Neural progenitor cell (in vitro differentiated cells): Measurements from ENCODE around the gene ZBED3. TPM values are rescaled to one million over a fixed set of nuclear protein-coding genes. Genes with fewer than 3 reads are reported as not detected.

Experiments used
- DNase-seq: peaks from one replicate; pipeline ENCODE4 v3.0.0-alpha.2; 2016; ENCODE audit warnings: low spot score
- H2AFZ ChIP-seq: fragments of 200-600 bp; sonication (generic); replicated peaks from 2 replicates; pipeline ENCODE4 v1.6.1; 2016; ENCODE audit warnings: antibody characterized with exemption
- H3F3A ChIP-seq: fragments of 200-600 bp; sonication (generic); 2 replicates; pipeline ENCODE4 v1.6.1; 2016; ENCODE audit warnings: antibody characterized with exemption, low read depth
- H3K27ac ChIP-seq: fragments of 200-600 bp; sonication (generic); 2 replicates; pipeline ENCODE4 v1.5.1; 2016; ENCODE audit warnings: mild to moderate bottlenecking
- H3K27me3 ChIP-seq: fragments of 200-600 bp; sonication (generic); 2 replicates; pipeline ENCODE4 v1.6.1; 2016; ENCODE audit warnings: mild to moderate bottlenecking, moderate library complexity
- H3K36me3 ChIP-seq: fragments of 200-600 bp; sonication (generic); 2 replicates; pipeline ENCODE4 v1.5.1; 2016
- H3K4me1 ChIP-seq: fragments of 200-600 bp; sonication (generic); 2 replicates; pipeline ENCODE4 v1.6.1; 2016; ENCODE audit warnings: mixed run types
- H3K4me2 ChIP-seq: fragments of 200-600 bp; sonication (generic); 2 replicates; pipeline ENCODE4 v1.6.1; 2016
- H3K4me3 ChIP-seq: fragments of 200-600 bp; sonication (generic); 2 replicates; pipeline ENCODE4 v1.5.1; 2016
- H3K79me2 ChIP-seq: fragments of 200-600 bp; sonication (generic); 2 replicates; pipeline ENCODE4 v1.6.1; 2016; ENCODE audit warnings: low read depth
- H3K9ac ChIP-seq: fragments of 200-600 bp; sonication (generic); 2 replicates; pipeline ENCODE4 v1.6.1; 2016
- H3K9me3 ChIP-seq: fragments of 200-600 bp; sonication (generic); 2 replicates; pipeline ENCODE4 v1.5.1; 2016; ENCODE audit warnings: low read depth
- H4K20me1 ChIP-seq: fragments of 200-600 bp; sonication (generic); 2 replicates; pipeline ENCODE4 v1.6.1; 2016; ENCODE audit warnings: low read depth
- H3K27ac Mint-ChIP-seq: 3 replicates; pipeline ENCODE4 v1.8.0; 2021; ENCODE audit warnings: mixed read lengths
- H3K27me3 Mint-ChIP-seq: 2 replicates; pipeline ENCODE4 v1.8.0; 2022; ENCODE audit warnings: low read depth, mild to moderate bottlenecking, inconsistent platforms, moderate library complexity, mixed read lengths; ENCODE audit not compliant: insufficient read depth
- H3K36me3 Mint-ChIP-seq: 3 replicates; pipeline ENCODE4 v1.8.0; 2021; ENCODE audit warnings: mixed read lengths
- H3K4me1 Mint-ChIP-seq: 3 replicates; pipeline ENCODE4 v1.8.0; 2021; ENCODE audit warnings: mixed read lengths
- H3K4me3 Mint-ChIP-seq: 3 replicates; pipeline ENCODE4 v1.8.0; 2021; ENCODE audit warnings: mild to moderate bottlenecking, moderate library complexity, mixed read lengths
- H3K9me3 Mint-ChIP-seq: 3 replicates; pipeline ENCODE4 v1.8.0; 2020; ENCODE audit warnings: mixed read lengths
- CTCF ChIP-seq: fragments of 200-600 bp; sonication (generic); IDR thresholded peaks from 2 replicates; pipeline ENCODE4 v1.5.1; 2017; ENCODE audit warnings: antibody characterized with exemption, mild to moderate bottlenecking
- EZH2 ChIP-seq: fragments of 200-600 bp; sonication (generic); IDR thresholded peaks from 2 replicates; pipeline ENCODE4 v1.6.1; 2017; ENCODE audit warnings: antibody characterized with exemption, mild to moderate bottlenecking, moderate library complexity
- EZH2phosphoT487 ChIP-seq: fragments of 200-600 bp; sonication (generic); IDR thresholded peaks from 2 replicates; pipeline ENCODE4 v1.6.1; 2017; ENCODE audit warnings: antibody characterized with exemption
- small RNA-seq: library from RNA; depleted of rRNA; stranded (forward); fragments of <200 nt; gene quantifications from one replicate; pipeline ENCODE3, GENCODE V24; 2015
- total RNA-seq: library from RNA; depleted of rRNA; stranded (reverse); fragments of >200 nt; gene quantifications from 2 replicates; pipeline ENCODE4 v1.2.3, GENCODE V29; 2015; ENCODE audit warnings: low replicate concordance

ZBED3 gene
- total RNA-seq, 1 donor from 2014 or later, result 0.36 TPM

GRCh38 chr5:77024490-77024889, 62.6 kb downstream of the ZBED3 start:
- no peak for TF ChIP-seq CTCF
- no peaks in the 10 kb centered on the region for H3K4me1 ChIP-seq

GRCh38 chr5:77022511-77023417, 64.3 kb downstream of the ZBED3 start:
- no peak overlapping the region for H3K27ac ChIP-seq
- DNase-seq, result no peak
- TF ChIP-seq EZH2phosphoT487, result no peak
- TF ChIP-seq CTCF, result no peak
- no peak for TF ChIP-seq EZH2
- Mint-ChIP-seq H3K9me3 (peaks cover 2% of the 10 kb centered on the region), H3K4me1 (no peaks in the 10 kb centered on the region), H3K27ac (no peak overlapping the region), H3K4me3 (no peak overlapping the region), H3K27me3 (peaks cover 2% of the 10 kb centered on the region), H3K36me3 (no peaks in the 10 kb centered on the region)
- no peaks in the 10 kb centered on the region for H3F3A ChIP-seq
- H3K4me3 ChIP-seq, result no peak overlapping the region
- H3K9me3 ChIP-seq, result no peaks in the 10 kb centered on the region
- H4K20me1 ChIP-seq, result no peaks in the 10 kb centered on the region
- H3K4me1 ChIP-seq, result no peaks in the 10 kb centered on the region
- H2AFZ ChIP-seq, result no peak overlapping the region
- H3K36me3 ChIP-seq, result no peaks in the 10 kb centered on the region
- no peak overlapping the region for H3K9ac ChIP-seq
- H3K79me2 ChIP-seq, result no peaks in the 10 kb centered on the region
- H3K4me2 ChIP-seq, result no peak overlapping the region
- H3K27me3 ChIP-seq, result peaks cover 10% of the 10 kb centered on the region

More at GRCh38 chr5:77024490-77024889, 62.6 kb downstream of the ZBED3 start:
- Mint-ChIP-seq H3K27ac (no peak overlapping the region), H3K4me3 (no peak overlapping the region), H3K4me1 (no peaks in the 10 kb centered on the region), H3K9me3 (peaks cover 16% of the 10 kb centered on the region), H3K36me3 (no peaks in the 10 kb centered on the region), H3K27me3 (peaks cover 2% of the 10 kb centered on the region)
- no peaks in the 10 kb centered on the region for H3K36me3 ChIP-seq
- DNase-seq, result no peak
- H4K20me1 ChIP-seq, result no peaks in the 10 kb centered on the region
- peaks cover 7% of the 10 kb centered on the region for H3K9me3 ChIP-seq
- H3K27me3 ChIP-seq, result peaks cover 7% of the 10 kb centered on the region
- H3K9ac ChIP-seq, result no peak overlapping the region
- no peak overlapping the region for H2AFZ ChIP-seq
- no peaks in the 10 kb centered on the region for H3K79me2 ChIP-seq
- no peak overlapping the region for H3K4me3 ChIP-seq
- no peaks in the 10 kb centered on the region for H3F3A ChIP-seq
- no peak overlapping the region for H3K4me2 ChIP-seq
- no peak overlapping the region for H3K27ac ChIP-seq

Small RNAs within 50 kb of the gene (small RNA-seq; reads per million reads assigned to genes)
- 192 reads per million, percentile 99 among the genes with 10 or more reads in this experiment for gene SNORA47

Other genes starting within 250 kb of the ZBED3 start
- not detected in 2 replicates for gene S100Z, start 237.3 kb downstream of the ZBED3 start, total RNA-seq
- 0.09 and 0.51 TPM in 2 replicates for gene CRHBP, start 134.2 kb downstream of the ZBED3 start, total RNA-seq
- gene AGGF1, start 56.9 kb downstream of the ZBED3 start, total RNA-seq, result 33.1 and 35.1 TPM in 2 replicates
- 1.2 and 4.3 TPM in 2 replicates for gene PDE8B, start 123.4 kb upstream of the ZBED3 start, total RNA-seq